Coronary artery (tissue), 2 donors: Measurements from ENCODE around the gene PXDN.
"Not testable (repeated sequence)": the region's sequence is repeated elsewhere in the genome, so short reads cannot be mapped to it uniquely, and the experiment has no call there.

Source experiments
- DNase-seq: peaks from one replicate; pipeline ENCODE4 v3.0.0-alpha.2; 2017; ENCODE audit warnings: low spot score
- H3K27ac ChIP-seq, 2 donors: fragments of 200-600 bp; sonication (generic); one replicate each; pipeline ENCODE4 v1.5.1; 2016 to 2019
- H3K4me3 ChIP-seq: fragments of 200-600 bp; sonication (generic); 2 replicates; pipeline ENCODE4 v1.5.1; 2016; ENCODE audit warnings: mild to moderate bottlenecking, moderate library complexity
- CTCF ChIP-seq: fragments of 200-600 bp; sonication (generic); IDR thresholded peaks from one replicate; pipeline ENCODE4 v1.5.1; 2019; ENCODE audit warnings: antibody characterized with exemption

The PXDN gene

GRCh38 chr2:1767939-1768691 lies 23.8 kb upstream of the PXDN start:
- DNase-seq: no peak
- H3K4me3 ChIP-seq: no peak overlapping the region
- H3K27ac ChIP-seq: no peak overlapping the region
- TF ChIP-seq CTCF: no peak

- no peak for TF ChIP-seq CTCF
- Histone ChIP-seq H3K27ac (no peak overlapping the region), H3K4me3 (no peak overlapping the region)
- no peak for DNase-seq
Observed at GRCh38 chr2:1766851-1767811, 22.8 kb upstream of the PXDN start.

GRCh38 chr2:1766425-1766824 lies 22.1 kb upstream of the PXDN start:
- H3K27ac ChIP-seq: no peak overlapping the region
- no peak overlapping the region for H3K4me3 ChIP-seq
- DNase-seq: no peak
- TF ChIP-seq CTCF: no peak

GRCh38 chr2:1765201-1765600 lies 20.9 kb upstream of the PXDN start:
- H3K27ac ChIP-seq, H3K4me3 ChIP-seq, DNase-seq: not testable (repeated sequence)

GRCh38 chr2:1759611-1759930 lies 15.3 kb upstream of the PXDN start:
- Histone ChIP-seq H3K27ac (no peak overlapping the region), H3K4me3 (no peak overlapping the region)
- DNase-seq: no peak
- TF ChIP-seq CTCF: no peak

GRCh38 chr2:1758774-1759610 lies 14.7 kb upstream of the PXDN start:
- Histone ChIP-seq H3K27ac (no peak overlapping the region), H3K4me3 (no peak overlapping the region)
- no peak for TF ChIP-seq CTCF
- no peak for DNase-seq

- no peak for TF ChIP-seq CTCF
- DNase-seq: no peak
- H3K27ac ChIP-seq: no peak overlapping the region
- no peak overlapping the region for H3K4me3 ChIP-seq
Observed at GRCh38 chr2:1758171-1758570, 13.9 kb upstream of the PXDN start.
